ENCODE results near the gene RFLNA.
"Not testable (repeated sequence)": the region's sequence is repeated elsewhere in the genome, so short reads cannot be mapped to it uniquely, and the experiment has no call there.

Gene RFLNA

DNA sequence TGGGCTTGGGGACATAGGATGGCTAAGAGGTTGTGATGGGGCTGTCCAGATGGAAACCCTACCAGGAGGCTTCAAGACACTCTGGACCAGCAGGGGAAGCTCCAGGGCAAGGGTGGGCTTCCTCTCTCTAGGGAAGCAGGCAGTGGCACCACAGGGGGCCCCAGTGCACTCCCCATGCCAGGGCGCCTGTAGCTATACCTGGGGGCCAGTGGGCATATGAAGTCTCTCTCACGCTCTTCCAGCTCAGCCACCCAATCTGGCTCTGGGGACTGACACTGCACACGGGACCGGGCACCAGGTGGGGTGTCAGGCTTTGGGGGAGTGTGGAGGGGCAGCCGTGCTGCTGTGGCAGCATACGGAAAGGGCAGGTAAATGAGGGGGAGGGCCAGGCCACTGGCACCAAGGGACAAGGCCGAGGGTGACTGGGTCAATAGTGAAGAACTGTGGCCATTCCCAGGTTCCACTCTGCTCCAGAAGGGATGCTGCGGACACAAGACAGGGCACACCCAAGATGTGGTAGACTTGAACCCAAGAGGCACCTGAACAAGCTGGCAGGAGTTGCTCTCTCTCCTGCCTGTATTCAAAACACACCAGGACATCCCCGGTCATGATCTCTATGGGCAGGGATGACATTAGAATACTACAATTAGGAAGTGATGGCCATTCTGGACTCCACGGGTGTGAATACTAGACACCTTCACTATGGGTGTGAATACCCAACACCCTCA is 27.5 kb downstream of the RFLNA start:
- TF ChIP-seq, protein P1, sequence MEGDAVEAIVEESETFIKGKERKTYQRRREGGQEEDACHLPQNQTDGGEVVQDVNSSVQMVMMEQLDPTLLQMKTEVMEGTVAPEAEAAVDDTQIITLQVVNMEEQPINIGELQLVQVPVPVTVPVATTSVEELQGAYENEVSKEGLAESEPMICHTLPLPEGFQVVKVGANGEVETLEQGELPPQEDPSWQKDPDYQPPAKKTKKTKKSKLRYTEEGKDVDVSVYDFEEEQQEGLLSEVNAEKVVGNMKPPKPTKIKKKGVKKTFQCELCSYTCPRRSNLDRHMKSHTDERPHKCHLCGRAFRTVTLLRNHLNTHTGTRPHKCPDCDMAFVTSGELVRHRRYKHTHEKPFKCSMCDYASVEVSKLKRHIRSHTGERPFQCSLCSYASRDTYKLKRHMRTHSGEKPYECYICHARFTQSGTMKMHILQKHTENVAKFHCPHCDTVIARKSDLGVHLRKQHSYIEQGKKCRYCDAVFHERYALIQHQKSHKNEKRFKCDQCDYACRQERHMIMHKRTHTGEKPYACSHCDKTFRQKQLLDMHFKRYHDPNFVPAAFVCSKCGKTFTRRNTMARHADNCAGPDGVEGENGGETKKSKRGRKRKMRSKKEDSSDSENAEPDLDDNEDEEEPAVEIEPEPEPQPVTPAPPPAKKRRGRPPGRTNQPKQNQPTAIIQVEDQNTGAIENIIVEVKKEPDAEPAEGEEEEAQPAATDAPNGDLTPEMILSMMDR (IDR thresholded peaks at IDR 0.05; ENCODE audit: low read depth, low read length) = no peak
- TF ChIP-seq, protein P2, sequence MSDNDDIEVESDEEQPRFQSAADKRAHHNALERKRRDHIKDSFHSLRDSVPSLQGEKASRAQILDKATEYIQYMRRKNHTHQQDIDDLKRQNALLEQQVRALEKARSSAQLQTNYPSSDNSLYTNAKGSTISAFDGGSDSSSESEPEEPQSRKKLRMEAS (IDR thresholded peaks at IDR 0.05; ENCODE audit: low read depth, low read length) = no peak
- TF ChIP-seq POLR2A (IDR thresholded peaks at IDR 0.05; ENCODE audit: extremely low read depth, insufficient read length) (no peak), MYC (IDR thresholded peaks at IDR 0.05; ENCODE audit: low read depth, low read length) (no peak)
- H3K4me3 ChIP-seq (ENCODE audit: low read depth, low read length) = no peak overlapping the region
- no peak for DNase-seq (ENCODE audit: low read depth)

DNA sequence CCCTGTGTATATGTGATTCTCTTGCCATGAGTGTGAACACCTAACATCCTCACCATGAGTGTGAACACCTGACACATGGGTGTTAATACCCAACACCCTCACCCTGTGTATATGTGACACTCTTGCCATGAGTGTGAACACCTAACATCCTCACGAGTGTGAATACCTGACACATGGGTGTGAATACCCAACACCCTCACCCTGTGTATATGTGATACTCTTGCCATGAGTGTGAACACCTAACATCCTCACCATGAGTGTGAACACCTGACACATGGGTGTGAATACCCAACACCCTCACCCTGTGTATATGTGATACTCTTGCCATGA is 28.1 kb downstream of the RFLNA start:
- not testable (repeated sequence) for DNase-seq (ENCODE audit: low read depth); H3K4me3 ChIP-seq (ENCODE audit: low read depth, low read length)

DNA sequence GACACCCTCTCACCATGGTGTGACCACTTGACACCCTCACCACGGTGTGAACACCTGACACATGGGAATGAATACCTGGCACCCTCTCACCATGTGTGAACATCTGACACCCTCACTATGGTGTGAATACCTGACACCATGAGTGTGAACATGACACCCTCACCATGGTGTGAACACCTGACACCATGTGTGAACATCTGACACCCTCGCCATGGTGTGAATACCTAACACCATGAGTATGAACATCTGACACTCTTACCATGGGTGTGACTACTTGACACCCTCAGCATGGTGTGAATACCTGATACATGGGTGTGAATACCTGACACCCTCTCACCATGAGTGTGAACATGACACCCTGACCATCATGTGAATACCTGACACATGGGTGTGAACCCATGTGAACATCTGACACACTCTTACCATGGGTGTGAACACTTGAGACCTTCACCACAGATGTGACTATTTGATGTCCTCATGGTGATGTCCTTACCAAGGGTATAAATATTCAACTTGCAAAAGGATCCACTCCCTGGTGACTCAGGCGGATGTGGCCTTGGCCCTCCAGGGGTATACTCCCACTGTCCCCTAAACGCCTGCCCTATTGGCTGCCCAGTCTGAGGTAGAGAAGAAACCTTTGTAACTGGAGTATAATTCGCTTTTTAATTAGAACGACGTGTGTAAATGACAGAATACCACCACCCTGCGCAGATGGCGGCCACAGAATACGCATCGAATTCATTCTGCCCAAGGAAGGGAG is 29.1 kb downstream of the RFLNA start:
- TF ChIP-seq, protein P1 (IDR thresholded peaks at IDR 0.05; ENCODE audit: low read depth, low read length) = no peak
- no peak for TF ChIP-seq MYC (IDR thresholded peaks at IDR 0.05; ENCODE audit: low read depth, low read length)
- TF ChIP-seq, protein P2 (IDR thresholded peaks at IDR 0.05; ENCODE audit: low read depth, low read length) = no peak
- no peak for TF ChIP-seq POLR2A (IDR thresholded peaks at IDR 0.05; ENCODE audit: extremely low read depth, insufficient read length)
- no peak overlapping the region for H3K4me3 ChIP-seq (ENCODE audit: low read depth, low read length)
- no peak for DNase-seq (ENCODE audit: low read depth)

DNA sequence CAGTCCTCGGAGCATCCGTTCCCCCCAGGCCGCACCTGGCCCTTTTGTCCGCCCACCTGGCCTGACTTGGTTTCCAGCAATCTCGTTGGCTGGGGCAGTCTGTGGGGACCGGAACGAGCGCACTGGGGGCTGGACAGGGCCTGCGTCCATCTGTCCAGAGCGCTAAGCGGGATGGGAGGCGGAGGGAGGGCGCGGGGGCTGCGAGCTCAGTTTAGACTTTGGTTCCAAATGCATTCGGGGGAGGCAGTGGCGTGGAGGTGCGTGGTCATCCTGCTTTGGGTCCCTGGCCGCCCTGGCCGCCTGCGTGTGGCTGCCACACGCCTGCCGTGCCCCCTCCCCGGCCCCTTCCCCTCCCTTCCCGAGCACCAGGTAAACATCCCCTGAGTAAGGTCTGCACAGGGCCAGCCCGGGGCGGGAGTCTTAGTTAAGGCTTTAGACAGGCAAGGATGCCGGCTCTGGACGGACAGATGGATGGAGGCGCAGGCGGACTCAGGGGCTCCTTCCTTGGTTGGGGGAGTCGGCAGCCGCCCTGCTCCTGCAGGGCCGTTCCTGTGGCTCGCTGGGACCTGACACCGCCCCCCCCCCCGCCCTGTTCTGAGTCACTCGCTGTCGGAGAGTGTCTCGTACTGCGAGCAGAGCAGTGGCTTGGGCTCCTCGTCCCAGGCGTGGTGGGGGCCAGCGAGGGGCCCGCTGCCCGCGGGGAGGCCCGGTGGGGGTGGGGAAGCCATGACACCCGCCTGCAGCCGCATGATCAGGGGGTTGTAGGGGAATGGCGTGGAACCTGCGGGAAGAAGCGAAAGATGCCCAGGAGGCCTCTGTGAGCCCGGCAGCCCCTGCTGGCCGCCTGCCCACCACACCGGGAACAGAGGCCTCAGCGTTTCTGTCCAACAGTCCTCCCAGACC is 30.2 kb downstream of the RFLNA start:
- TF ChIP-seq, protein P2 (IDR thresholded peaks at IDR 0.05; ENCODE audit: low read depth, low read length) = no peak
- TF ChIP-seq, protein P1 (IDR thresholded peaks at IDR 0.05; ENCODE audit: low read depth, low read length) = no peak
- TF ChIP-seq MYC (IDR thresholded peaks at IDR 0.05; ENCODE audit: low read depth, low read length) (no peak), POLR2A (IDR thresholded peaks at IDR 0.05; ENCODE audit: extremely low read depth, insufficient read length) (no peak)
- H3K4me3 ChIP-seq (ENCODE audit: low read depth, low read length) = no peak overlapping the region
- no peak for DNase-seq (ENCODE audit: low read depth)

DNA sequence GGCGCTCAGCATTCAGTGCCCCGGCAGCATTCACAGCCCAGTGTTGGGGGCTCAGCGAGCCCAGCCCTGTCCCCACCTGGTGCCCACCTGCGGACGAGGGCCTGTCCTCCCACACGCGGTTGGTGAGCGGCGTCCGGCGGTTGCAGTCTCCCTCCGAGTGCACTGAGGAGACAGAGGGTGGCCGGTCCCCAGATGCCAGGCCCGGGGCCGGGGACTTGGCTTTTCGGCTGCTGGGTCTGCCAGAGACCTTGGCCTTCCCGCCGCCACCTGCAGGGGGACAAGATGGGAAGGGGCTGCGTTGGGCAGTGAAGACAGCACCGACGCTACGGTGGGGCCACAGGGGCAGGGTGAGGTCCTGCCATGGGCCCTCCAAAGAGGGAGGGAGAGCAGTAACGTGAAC is 31.2 kb downstream of the RFLNA start:
- no peak for DNase-seq (ENCODE audit: low read depth)
- no peak for TF ChIP-seq MYC (IDR thresholded peaks at IDR 0.05; ENCODE audit: low read depth, low read length)
- H3K4me3 ChIP-seq (ENCODE audit: low read depth, low read length) = no peak overlapping the region

DNA sequence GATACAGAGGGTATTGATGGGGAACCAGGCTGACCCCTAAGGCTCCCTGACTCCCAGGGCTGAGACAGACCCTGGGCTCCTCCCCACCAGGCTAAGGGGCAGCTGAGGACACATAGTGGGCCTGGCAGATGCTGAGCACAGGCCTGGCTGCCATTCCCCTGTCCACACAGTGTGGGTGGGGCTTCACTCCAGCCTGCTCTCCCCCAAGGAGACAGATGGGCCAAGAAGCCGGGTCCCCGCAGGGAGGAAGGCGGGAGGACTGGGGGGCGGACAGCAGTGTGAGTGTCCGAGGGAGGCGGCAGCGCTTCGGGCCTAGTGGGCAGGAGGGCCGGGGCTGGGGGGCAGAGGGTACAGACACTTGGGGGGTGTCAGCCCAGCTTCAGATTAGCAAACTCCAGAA is 32.0 kb downstream of the RFLNA start:
- no peak for DNase-seq (ENCODE audit: low read depth)
- no peak overlapping the region for H3K4me3 ChIP-seq (ENCODE audit: low read depth, low read length)
- TF ChIP-seq MYC (IDR thresholded peaks at IDR 0.05; ENCODE audit: low read depth, low read length) = no peak
- TF ChIP-seq POLR2A (IDR thresholded peaks at IDR 0.05; ENCODE audit: extremely low read depth, insufficient read length) = no peak
- TF ChIP-seq, protein P1 (IDR thresholded peaks at IDR 0.05; ENCODE audit: low read depth, low read length) = no peak
- TF ChIP-seq, protein P2 (IDR thresholded peaks at IDR 0.05; ENCODE audit: low read depth, low read length) = no peak

Data from NB4 (cell line).